GM19397 (cell line): ENCODE results near the gene CCR3.

Experiments
- ATAC-seq: cut with Tn5 transposase; IDR thresholded peaks from one replicate; pipeline ENCODE4 v1.9.1; 2021; ENCODE audit warnings: mild to moderate bottlenecking, moderate library complexity; ENCODE audit not compliant: unreplicated experiment

The CCR3 gene

GRCh38 chr3:46293991-46294833, 52.0 kb downstream of the CCR3 start:
- ATAC-seq = no peak

- ATAC-seq = no peak
Measured at GRCh38 chr3:46296826-46297225, 54.6 kb downstream of the CCR3 start.

GRCh38 chr3:46297658-46298423, 55.6 kb downstream of the CCR3 start:
- no peak for ATAC-seq

GRCh38 chr3:46298871-46299607, 56.8 kb downstream of the CCR3 start:
- ATAC-seq = no peak

GRCh38 chr3:46299608-46300460, 57.6 kb downstream of the CCR3 start:
- no peak for ATAC-seq

- no peak for ATAC-seq
Measured at GRCh38 chr3:46300461-46300789, 58.2 kb downstream of the CCR3 start.

GRCh38 chr3:46301122-46301835, 59.0 kb downstream of the CCR3 start:
- ATAC-seq = no peak

GRCh38 chr3:46303240-46303639, 61.0 kb downstream of the CCR3 start:
- no peak for ATAC-seq

GRCh38 chr3:46304739-46305138, 62.5 kb downstream of the CCR3 start:
- no peak for ATAC-seq

- ATAC-seq = no peak
Measured at GRCh38 chr3:46312991-46313390, 70.7 kb downstream of the CCR3 start.

- no peak for ATAC-seq
Measured at GRCh38 chr3:46314517-46314916, 72.3 kb downstream of the CCR3 start.

GRCh38 chr3:46316206-46316605, 73.9 kb downstream of the CCR3 start:
- ATAC-seq = no peak
